ENCODE measurements around the gene SRSF3.

SRSF3 gene

DNA sequence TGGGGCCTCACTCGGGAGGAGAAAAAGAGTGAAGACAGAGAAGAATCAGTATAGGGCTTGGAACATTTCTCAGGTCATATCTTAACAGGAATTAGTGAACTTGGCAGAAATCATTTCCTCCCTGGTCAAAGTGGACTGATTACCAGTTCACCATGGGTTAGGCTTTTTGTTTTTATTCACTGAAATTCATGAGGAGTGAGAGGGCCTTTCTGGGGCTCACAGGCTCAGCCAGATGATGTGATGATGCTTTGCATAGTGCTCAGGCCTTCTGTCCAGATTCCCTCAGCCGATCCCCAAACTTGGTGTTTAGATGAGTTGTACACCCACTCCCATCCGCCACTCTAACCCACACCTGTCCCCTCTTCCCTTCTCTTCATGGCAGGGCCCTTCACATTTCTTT lies 32.5 kb downstream of the SRSF3 start:
- Histone ChIP-seq H3K9me3 (ENCODE audit: control insufficient read depth, insufficient read depth, low read length) (no peaks in the 10 kb centered on the region), H3K4me1 (ENCODE audit: control insufficient read depth, low read length) (peaks cover 35% of the 10 kb centered on the region)
- TF ChIP-seq EZH2phosphoT487 (IDR thresholded peaks at IDR 0.05; ENCODE audit: borderline replicate concordance, low read length), result no peak
- TF ChIP-seq, protein P1, sequence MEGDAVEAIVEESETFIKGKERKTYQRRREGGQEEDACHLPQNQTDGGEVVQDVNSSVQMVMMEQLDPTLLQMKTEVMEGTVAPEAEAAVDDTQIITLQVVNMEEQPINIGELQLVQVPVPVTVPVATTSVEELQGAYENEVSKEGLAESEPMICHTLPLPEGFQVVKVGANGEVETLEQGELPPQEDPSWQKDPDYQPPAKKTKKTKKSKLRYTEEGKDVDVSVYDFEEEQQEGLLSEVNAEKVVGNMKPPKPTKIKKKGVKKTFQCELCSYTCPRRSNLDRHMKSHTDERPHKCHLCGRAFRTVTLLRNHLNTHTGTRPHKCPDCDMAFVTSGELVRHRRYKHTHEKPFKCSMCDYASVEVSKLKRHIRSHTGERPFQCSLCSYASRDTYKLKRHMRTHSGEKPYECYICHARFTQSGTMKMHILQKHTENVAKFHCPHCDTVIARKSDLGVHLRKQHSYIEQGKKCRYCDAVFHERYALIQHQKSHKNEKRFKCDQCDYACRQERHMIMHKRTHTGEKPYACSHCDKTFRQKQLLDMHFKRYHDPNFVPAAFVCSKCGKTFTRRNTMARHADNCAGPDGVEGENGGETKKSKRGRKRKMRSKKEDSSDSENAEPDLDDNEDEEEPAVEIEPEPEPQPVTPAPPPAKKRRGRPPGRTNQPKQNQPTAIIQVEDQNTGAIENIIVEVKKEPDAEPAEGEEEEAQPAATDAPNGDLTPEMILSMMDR (IDR thresholded peaks at IDR 0.05; ENCODE audit: low read depth, low read length, poor library complexity, severe bottlenecking), result no peak

DNA sequence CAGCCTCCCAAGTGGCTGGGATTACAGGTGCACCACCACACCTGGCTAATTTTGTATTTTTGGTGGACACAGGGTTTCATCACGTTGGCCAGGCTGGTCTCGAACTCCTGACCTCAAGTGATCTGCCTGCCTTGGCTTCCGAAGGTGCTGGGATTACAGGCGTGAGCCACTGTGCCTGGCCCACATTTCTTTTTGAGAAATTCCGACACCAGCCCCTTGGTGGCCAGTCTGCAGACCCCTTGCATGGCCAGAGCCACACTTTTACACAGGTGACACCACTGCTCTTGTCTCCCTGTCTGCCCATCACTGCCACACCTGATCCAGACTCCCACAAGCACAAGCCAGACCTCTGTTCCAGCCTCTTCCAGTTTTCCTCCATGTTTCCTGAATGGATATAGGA lies 33.0 kb downstream of the SRSF3 start:
- no peak overlapping the region for H3K4me2 ChIP-seq (ENCODE audit: low read length)
- H3K36me3 ChIP-seq (ENCODE audit: control insufficient read depth, low read length), result no peaks in the 10 kb centered on the region
- peaks cover 33% of the 10 kb centered on the region for H3K4me1 ChIP-seq (ENCODE audit: control insufficient read depth, low read length)
- H3K79me2 ChIP-seq (ENCODE audit: control insufficient read depth, low read length), result no peaks in the 10 kb centered on the region
- peaks cover 9% of the 10 kb centered on the region; the same call in 1 of the 2 replicates for H3K27me3 ChIP-seq (ENCODE audit: control insufficient read depth, low read length)
- H3K9me3 ChIP-seq (ENCODE audit: control insufficient read depth, insufficient read depth, low read length), result no peaks in the 10 kb centered on the region
- H4K20me1 ChIP-seq (ENCODE audit: control insufficient read depth, insufficient read depth, low read depth, low read length), result no peaks in the 10 kb centered on the region
- peaks cover 2% of the 10 kb centered on the region; the same call in 1 of the 2 replicates for H3F3A ChIP-seq (ENCODE audit: control insufficient read depth, insufficient read depth)
- no peak overlapping the region for H3K4me3 ChIP-seq (ENCODE audit: low read length)
- no peak overlapping the region for H3K27ac ChIP-seq (ENCODE audit: low read depth, low read length)
- no peaks in the 10 kb centered on the region for H3K9me2 ChIP-seq (replicated peaks; ENCODE audit: control insufficient read depth, low read length)
- no peak for TF ChIP-seq EZH2phosphoT487 (IDR thresholded peaks at IDR 0.05; ENCODE audit: borderline replicate concordance, low read length)
- TF ChIP-seq, protein P1 (IDR thresholded peaks at IDR 0.05; ENCODE audit: low read depth, low read length, poor library complexity, severe bottlenecking), result no peak

More for the DNA sequence above, 32.5 kb downstream of the SRSF3 start:
- H4K20me1 ChIP-seq (ENCODE audit: control insufficient read depth, insufficient read depth, low read depth, low read length), result no peaks in the 10 kb centered on the region
- peaks cover 9% of the 10 kb centered on the region; the same call in 1 of the 2 replicates for H3K27me3 ChIP-seq (ENCODE audit: control insufficient read depth, low read length)
- no peaks in the 10 kb centered on the region for H3K36me3 ChIP-seq (ENCODE audit: control insufficient read depth, low read length)
- no peak overlapping the region for H3K4me2 ChIP-seq (ENCODE audit: low read length)
- no peaks in the 10 kb centered on the region for H3K79me2 ChIP-seq (ENCODE audit: control insufficient read depth, low read length)
- no peak overlapping the region for H3K4me3 ChIP-seq (ENCODE audit: low read length)
- no peaks in the 10 kb centered on the region for H3K9me2 ChIP-seq (replicated peaks; ENCODE audit: control insufficient read depth, low read length)
- no peak overlapping the region for H3K27ac ChIP-seq (ENCODE audit: low read depth, low read length)
- peaks cover 2% of the 10 kb centered on the region; the same call in 1 of the 2 replicates for H3F3A ChIP-seq (ENCODE audit: control insufficient read depth, insufficient read depth)

DNA sequence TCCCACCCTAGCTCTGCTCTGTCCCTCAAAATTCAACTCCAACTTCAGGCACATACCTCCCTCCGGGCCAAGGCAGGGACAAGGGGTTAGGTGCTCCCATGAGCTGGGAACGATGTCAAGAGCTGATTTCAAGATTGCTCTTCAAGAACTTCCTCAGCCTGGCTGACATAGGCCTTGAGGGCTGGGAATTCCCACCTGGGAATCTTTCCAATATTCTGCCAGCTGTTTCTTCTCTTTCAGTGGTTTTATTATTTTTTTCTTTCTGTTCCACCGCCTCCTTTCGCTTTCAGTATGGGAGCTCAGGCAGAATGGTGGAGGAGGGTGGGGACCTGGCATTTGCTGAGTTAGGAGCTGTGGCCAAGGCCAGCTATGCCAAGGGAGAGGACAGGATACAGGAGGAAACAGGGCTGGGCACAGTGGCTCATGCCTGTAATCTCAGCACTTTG lies 33.7 kb downstream of the SRSF3 start:
- TF ChIP-seq, protein P1 (IDR thresholded peaks at IDR 0.05; ENCODE audit: low read depth, low read length, poor library complexity, severe bottlenecking), result no peak
- no peak overlapping the region for H3K27ac ChIP-seq (ENCODE audit: low read depth, low read length)
- no peaks in the 10 kb centered on the region for H3K36me3 ChIP-seq (ENCODE audit: control insufficient read depth, low read length)
- H3K4me2 ChIP-seq (ENCODE audit: low read length), result no peak overlapping the region
- no peaks in the 10 kb centered on the region for H3K79me2 ChIP-seq (ENCODE audit: control insufficient read depth, low read length)
- H3K9me3 ChIP-seq (ENCODE audit: control insufficient read depth, insufficient read depth, low read length), result no peaks in the 10 kb centered on the region
- H3K4me1 ChIP-seq (ENCODE audit: control insufficient read depth, low read length), result peaks cover 26% of the 10 kb centered on the region
- H3K9me2 ChIP-seq (replicated peaks; ENCODE audit: control insufficient read depth, low read length), result no peaks in the 10 kb centered on the region
- H3F3A ChIP-seq (ENCODE audit: control insufficient read depth, insufficient read depth), result 0 out of 2 replicates have a peak, but pooled peaks cover 2% of the 10 kb centered on the region
- H3K27me3 ChIP-seq (ENCODE audit: control insufficient read depth, low read length), result peaks cover 9% of the 10 kb centered on the region; the same call in 1 of the 2 replicates
- H3K4me3 ChIP-seq (ENCODE audit: low read length), result no peak overlapping the region
- H4K20me1 ChIP-seq (ENCODE audit: control insufficient read depth, insufficient read depth, low read depth, low read length), result no peaks in the 10 kb centered on the region

All from DOHH2 (cell line).